ENCODE results near the gene TMEM161A.

GRCh38 chr19:19098084-19098702, 40.1 kb downstream of the TMEM161A start:
- TF ChIP-seq, protein P1, sequence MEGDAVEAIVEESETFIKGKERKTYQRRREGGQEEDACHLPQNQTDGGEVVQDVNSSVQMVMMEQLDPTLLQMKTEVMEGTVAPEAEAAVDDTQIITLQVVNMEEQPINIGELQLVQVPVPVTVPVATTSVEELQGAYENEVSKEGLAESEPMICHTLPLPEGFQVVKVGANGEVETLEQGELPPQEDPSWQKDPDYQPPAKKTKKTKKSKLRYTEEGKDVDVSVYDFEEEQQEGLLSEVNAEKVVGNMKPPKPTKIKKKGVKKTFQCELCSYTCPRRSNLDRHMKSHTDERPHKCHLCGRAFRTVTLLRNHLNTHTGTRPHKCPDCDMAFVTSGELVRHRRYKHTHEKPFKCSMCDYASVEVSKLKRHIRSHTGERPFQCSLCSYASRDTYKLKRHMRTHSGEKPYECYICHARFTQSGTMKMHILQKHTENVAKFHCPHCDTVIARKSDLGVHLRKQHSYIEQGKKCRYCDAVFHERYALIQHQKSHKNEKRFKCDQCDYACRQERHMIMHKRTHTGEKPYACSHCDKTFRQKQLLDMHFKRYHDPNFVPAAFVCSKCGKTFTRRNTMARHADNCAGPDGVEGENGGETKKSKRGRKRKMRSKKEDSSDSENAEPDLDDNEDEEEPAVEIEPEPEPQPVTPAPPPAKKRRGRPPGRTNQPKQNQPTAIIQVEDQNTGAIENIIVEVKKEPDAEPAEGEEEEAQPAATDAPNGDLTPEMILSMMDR (IDR thresholded peaks at IDR 0.05), result no peak
- TF ChIP-seq POLR2AphosphoS5 (IDR thresholded peaks at IDR 0.05) (no peak), POLR2A (IDR thresholded peaks at IDR 0.05) (no peak)
